ENCODE data around the gene TMEM72. TPM values are rescaled to one million over a fixed set of nuclear protein-coding genes. Genes with fewer than 3 reads are reported as not detected.

The TMEM72 gene
- total and polyA plus RNA-seq, 7 donors, result 0.33 to 11.8 (median 4.1) TPM; not detected in 3

DNA sequence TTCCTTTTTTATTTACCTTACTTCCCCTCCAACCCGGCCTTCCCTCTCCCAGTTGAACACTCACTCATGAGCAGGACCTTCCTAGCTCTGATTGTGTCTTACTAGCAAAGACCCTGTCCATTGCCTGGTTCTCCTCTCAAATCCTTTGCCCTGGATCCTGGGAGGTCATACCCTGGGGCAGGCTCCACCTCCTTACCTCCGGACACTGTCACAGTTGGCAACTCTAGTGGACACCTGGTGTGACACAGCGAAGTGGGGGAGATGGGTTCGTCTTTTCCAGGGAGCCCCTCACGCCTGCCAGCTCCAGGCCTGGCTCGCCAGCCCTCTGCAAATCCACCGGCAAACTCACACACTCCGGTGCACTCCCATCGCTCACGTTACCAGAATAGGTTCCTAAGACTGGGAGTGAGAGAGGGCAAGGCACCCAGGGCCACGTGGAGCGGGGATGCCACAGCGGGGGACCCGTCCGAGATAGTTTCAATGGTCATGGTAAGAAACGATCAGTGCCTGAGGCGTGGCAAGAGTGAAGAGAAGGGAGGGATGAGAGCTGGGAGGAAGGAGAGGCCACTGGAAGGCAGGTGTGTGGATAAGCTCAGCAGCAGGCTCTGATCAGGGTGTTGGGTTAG is 30.9 kb upstream of the TMEM72 start:
- no peaks in the 10 kb centered on the region for H3K27me3 ChIP-seq
- H3K9me3 ChIP-seq, result no peaks in the 10 kb centered on the region
- H3K36me3 ChIP-seq, result no peaks in the 10 kb centered on the region
- no peak for DNase-seq
- WGBS, 2 donors, result 92 to 94% methylated on average over 17 of the region's 17 CpGs
- H3K27ac ChIP-seq, result peak overlapping the region in 3 of 4 donors; percentile 77 to 91 (median 77)
- peaks cover 0 to 17% (median 13%) of the 10 kb centered on the region in 4 donors for H3K4me1 ChIP-seq
- H3K4me3 ChIP-seq, result no peak overlapping the region
- no peak for TF ChIP-seq EP300 (IDR thresholded peaks at IDR 0.05)
- TF ChIP-seq POLR2A (IDR thresholded peaks at IDR 0.05), result no peak
- no peak for TF ChIP-seq POLR2AphosphoS5 (IDR thresholded peaks at IDR 0.05)
- TF ChIP-seq, protein P1, sequence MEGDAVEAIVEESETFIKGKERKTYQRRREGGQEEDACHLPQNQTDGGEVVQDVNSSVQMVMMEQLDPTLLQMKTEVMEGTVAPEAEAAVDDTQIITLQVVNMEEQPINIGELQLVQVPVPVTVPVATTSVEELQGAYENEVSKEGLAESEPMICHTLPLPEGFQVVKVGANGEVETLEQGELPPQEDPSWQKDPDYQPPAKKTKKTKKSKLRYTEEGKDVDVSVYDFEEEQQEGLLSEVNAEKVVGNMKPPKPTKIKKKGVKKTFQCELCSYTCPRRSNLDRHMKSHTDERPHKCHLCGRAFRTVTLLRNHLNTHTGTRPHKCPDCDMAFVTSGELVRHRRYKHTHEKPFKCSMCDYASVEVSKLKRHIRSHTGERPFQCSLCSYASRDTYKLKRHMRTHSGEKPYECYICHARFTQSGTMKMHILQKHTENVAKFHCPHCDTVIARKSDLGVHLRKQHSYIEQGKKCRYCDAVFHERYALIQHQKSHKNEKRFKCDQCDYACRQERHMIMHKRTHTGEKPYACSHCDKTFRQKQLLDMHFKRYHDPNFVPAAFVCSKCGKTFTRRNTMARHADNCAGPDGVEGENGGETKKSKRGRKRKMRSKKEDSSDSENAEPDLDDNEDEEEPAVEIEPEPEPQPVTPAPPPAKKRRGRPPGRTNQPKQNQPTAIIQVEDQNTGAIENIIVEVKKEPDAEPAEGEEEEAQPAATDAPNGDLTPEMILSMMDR (IDR thresholded peaks at IDR 0.05), result no peak
- intact Hi-C loops (cut with DNase I), result no loop called here

DNA sequence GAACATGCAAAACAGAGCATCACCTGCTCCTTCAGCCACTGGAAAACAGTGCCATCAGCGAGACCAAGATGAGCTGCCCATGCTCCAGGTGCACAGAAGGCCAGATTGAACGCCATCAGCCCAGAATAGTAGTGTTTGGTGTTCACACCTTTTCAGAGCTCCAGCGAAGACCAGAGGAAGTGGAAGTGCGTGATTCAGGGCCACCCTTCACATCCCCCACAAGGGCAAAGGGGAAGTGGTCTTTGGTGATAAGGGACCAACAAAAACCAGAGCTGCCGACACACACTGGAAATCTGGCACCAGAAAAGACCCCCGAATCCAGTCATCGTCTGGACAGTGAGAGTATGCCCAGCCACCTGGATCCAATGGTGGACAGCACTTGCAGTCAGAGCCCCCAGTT is 29.5 kb upstream of the TMEM72 start:
- Histone ChIP-seq H3K27me3 (no peaks in the 10 kb centered on the region), H3K36me3 (no peaks in the 10 kb centered on the region), H3K4me1 (peaks cover 0 to 17% (median 13%) of the 10 kb centered on the region in 4 donors), H3K27ac (no peak overlapping the region), H3K9me3 (no peaks in the 10 kb centered on the region), H3K4me3 (no peak overlapping the region)
- 63 to 86% methylated on average over 7 of the region's 7 CpGs for WGBS, 2 donors
- intact Hi-C loops (cut with DNase I), result no loop called here
- DNase-seq, result no peak
- TF ChIP-seq EP300 (IDR thresholded peaks at IDR 0.05), result no peak
- TF ChIP-seq POLR2AphosphoS5 (IDR thresholded peaks at IDR 0.05), result no peak
- TF ChIP-seq POLR2A (IDR thresholded peaks at IDR 0.05), result no peak
- TF ChIP-seq, protein P1 (IDR thresholded peaks at IDR 0.05), result no peak

DNA sequence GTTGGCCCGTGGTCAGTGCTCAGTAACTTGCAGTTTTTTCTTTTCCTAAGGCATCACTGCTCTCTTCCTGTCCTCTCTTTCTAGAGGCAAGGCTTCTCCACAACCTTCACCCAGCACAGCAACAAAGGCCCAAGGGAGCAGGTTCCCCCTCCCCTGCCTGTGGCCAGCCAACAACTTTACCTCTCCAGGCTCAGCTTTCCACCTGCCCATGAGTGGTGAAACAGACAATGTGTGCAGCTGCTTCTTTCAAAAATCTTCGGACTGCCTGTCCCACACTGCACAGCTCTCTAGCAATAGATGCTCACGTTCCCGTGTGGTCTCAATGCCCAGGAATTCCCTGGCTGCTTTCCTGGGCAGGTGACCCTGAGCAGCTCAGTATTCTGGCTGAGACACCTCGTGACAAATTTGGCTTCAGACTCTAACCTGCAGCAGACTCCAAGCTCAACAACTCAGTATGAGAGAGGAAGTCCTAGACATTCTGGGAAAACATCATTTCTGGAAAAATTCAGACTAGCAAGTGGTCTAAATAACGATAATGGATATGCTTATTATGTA is 28.9 kb upstream of the TMEM72 start:
- Histone ChIP-seq H3K4me1 (peaks cover 0 to 17% (median 13%) of the 10 kb centered on the region in 4 donors), H3K4me3 (no peak overlapping the region), H3K27ac (no peak overlapping the region), H3K27me3 (no peaks in the 10 kb centered on the region), H3K9me3 (no peaks in the 10 kb centered on the region), H3K36me3 (no peaks in the 10 kb centered on the region)
- 67 to 70% methylated on average over 6 of the region's 6 CpGs for WGBS, 2 donors
- no peak for TF ChIP-seq EP300 (IDR thresholded peaks at IDR 0.05)
- TF ChIP-seq, protein P1 (IDR thresholded peaks at IDR 0.05), result no peak
- TF ChIP-seq POLR2AphosphoS5 (IDR thresholded peaks at IDR 0.05), result no peak
- TF ChIP-seq POLR2A (IDR thresholded peaks at IDR 0.05), result no peak
- intact Hi-C loops (cut with DNase I), result no loop called here
- no peak for DNase-seq

DNA sequence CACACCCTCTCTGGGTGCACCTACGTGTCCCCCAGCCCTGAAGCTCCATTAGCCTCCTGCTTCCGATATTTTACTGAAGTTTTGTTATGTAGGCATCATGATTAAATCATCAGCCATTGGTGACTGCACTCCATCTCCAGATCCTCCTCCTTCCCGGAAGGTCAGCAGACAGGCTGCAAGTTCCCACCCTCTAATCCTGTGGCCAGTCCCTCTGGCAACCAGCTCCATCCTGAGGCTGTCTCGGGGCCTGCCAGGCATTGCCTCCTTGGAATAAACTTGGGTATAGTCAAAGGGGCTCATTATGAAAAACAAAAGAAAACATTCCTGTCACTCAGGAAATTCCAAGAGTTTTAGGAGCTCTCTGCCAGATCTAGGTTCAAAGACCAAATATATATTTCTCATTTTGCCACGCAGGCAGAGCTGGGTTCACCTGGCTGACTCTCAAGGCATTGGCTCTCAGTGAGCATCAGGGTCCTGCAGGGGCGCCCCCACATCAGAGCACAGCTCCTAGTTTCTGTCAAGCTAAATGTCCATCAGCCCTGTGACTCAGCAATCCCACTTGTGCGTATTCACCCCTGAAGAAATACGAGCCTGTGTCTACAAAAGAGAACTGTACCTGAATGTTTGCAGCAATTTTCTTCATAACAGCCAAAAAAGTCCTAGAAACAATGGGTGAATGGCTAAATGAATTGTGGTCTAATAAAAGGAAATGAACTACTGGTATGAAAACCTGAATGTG is 27.4 kb upstream of the TMEM72 start:
- Histone ChIP-seq H3K27me3 (no peaks in the 10 kb centered on the region), H3K27ac (no peak overlapping the region), H3K4me1 (peaks cover 0 to 11% (median 10%) of the 10 kb centered on the region in 4 donors), H3K4me3 (no peak overlapping the region), H3K36me3 (no peaks in the 10 kb centered on the region), H3K9me3 (no peaks in the 10 kb centered on the region)
- TF ChIP-seq POLR2A (IDR thresholded peaks at IDR 0.05) (no peak), EP300 (IDR thresholded peaks at IDR 0.05) (no peak), POLR2AphosphoS5 (IDR thresholded peaks at IDR 0.05) (no peak)
- TF ChIP-seq, protein P1 (IDR thresholded peaks at IDR 0.05), result no peak
- intact Hi-C loops (cut with DNase I), result no loop called here
- WGBS, 2 donors, result 86 to 87% methylated on average over 8 of the region's 8 CpGs
- DNase-seq, result no peak

Measured in sigmoid colon (tissue), 7 donors.